Ovary (tissue), 10 donors: Measurements from ENCODE around the gene GAGE13. TPM values are rescaled to one million over a fixed set of nuclear protein-coding genes. Genes with fewer than 3 reads are reported as not detected.
"Not testable (repeated sequence)": the region's sequence is repeated elsewhere in the genome, so short reads cannot be mapped to it uniquely, and the experiment has no call there.

Source experiments
- DNase-seq, 5 donors: peaks; one replicate each; pipeline ENCODE4 v3.0.0-alpha.2; 2019 to 2020
- H3K27ac ChIP-seq, 2 donors: fragments of 200-600 bp; one replicate each; pipeline versions ENCODE4 v1.5.1 to v1.8.0; 2019 to 2022
- H3K27me3 ChIP-seq: fragments of 200-600 bp; one replicate; pipeline ENCODE4 v1.8.0; 2022
- H3K36me3 ChIP-seq: fragments of 200-600 bp; sonication (generic); one replicate; pipeline ENCODE4 v1.5.1; 2019
- H3K4me1 ChIP-seq: one replicate; pipeline ENCODE4 v1.8.1; 2013; ENCODE audit warnings: mild to moderate bottlenecking, moderate library complexity; ENCODE audit not compliant: insufficient read depth
- H3K4me3 ChIP-seq: fragments of 200-600 bp; sonication (generic); one replicate; pipeline ENCODE4 v1.5.1; 2017
- H3K9me3 ChIP-seq, 2 donors: fragments of 200-600 bp in 1 of 2; sonication (generic) in 1 of 2; one replicate each; pipeline versions ENCODE4 v1.5.1 to v1.8.1; 2013 to 2019; ENCODE audit warnings: mild to moderate bottlenecking in 1 of 2, moderate library complexity in 1 of 2
- EP300 ChIP-seq: sonication (generic); formaldehyde crosslinking; IDR thresholded peaks from one replicate; pipeline ENCODE4 v1.6.1; 2017; ENCODE audit warnings: antibody characterized with exemption
- POLR2A ChIP-seq: fragments of 450-650 bp; IDR thresholded peaks from one replicate; pipeline ENCODE4 v1.6.1; 2017; ENCODE audit warnings: antibody characterized with exemption, mild to moderate bottlenecking, moderate library complexity
- WGBS, 3 donors: extraction: QIAGEN DNeasy Blood & Tissue Kit in 1 of 3; methylation state at CpG; one replicate each; pipeline versions ENCODE4 v1.1.5 to v1.1.7; 2013 to 2017; 5-methylcytosine and 5-hydroxymethylcytosine counted together
- intact Hi-C, 4 donors: fragments of 100-400 bp; cut with DNase I; formaldehyde crosslinking; loops; one replicate each; pipeline versions ENCODE4 v1.11.0 to v1.15.1; 2022 to 2023
- long read RNA-seq, 3 donors: library from polyadenylated mRNA in 2 of 3; unstranded in 2 of 3; transcript quantifications; one replicate each; pipeline ENCODE4 v2.0.0 and lab custom pipeline, GENCODE V29; 2021 to 2026
- polyA plus RNA-seq, 2 donors: library from polyadenylated mRNA; stranded (reverse); fragments of 200-250 nt in 1 of 2; fragments of 350-450 nt in 1 of 2; fragmentation: Illumina TruSeq in 1 of 2; extraction: RNeasy Lipid Tissue Mini Kit (QIAGEN cat#74804) in 1 of 2; gene quantifications; one replicate each; pipeline ENCODE4 v1.2.3, GENCODE V29; 2013 to 2014
- total RNA-seq, 7 donors: library from RNA; depleted of rRNA in 2 of 7; stranded (reverse); fragments of >200 nt in 2 of 7; fragmentation: NEBNext Ultra II Directional in 3 of 7; extraction: Animal tissue kit (Norgen Biotek cat#: 25700) in 3 of 7; gene quantifications; one replicate each; pipeline versions ENCODE4 v1.1.0 to v1.2.4, GENCODE V29; 2016 to 2023
- TF ChIP-seq, protein P1 (sequence below), 3 donors: fragments of 450-650 bp in 2 of 3; fragments of 200-600 bp in 1 of 3; IDR thresholded peaks; one replicate each; pipeline versions ENCODE4 v1.5.1 to v1.8.0; 2016 to 2022; ENCODE audit warnings: antibody characterized with exemption in 3 of 3, mild to moderate bottlenecking in 1 of 3
- donor health status: DM: no; HTN: no; CAD: no; lungs with moderate emphysema.
- donor health status: DM: no; HTN: no; CAD: no.
- donor health status: Bipolar disorder and iron deficiency.
- donor health status: DM: yes; HTN: yes; CAD: no.
- donor health status: DM: no; HTN: no; CAD: no.
- donor health status: DM: yes; HTN: yes; CAD: no.

GAGE13 gene, protein sequence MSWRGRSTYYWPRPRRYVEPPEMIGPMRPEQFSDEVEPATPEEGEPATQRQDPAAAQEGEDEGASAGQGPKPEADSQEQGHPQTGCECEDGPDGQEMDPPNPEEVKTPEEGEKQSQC
- total RNA-seq (under 1 TPM in 1 of 7 donors, not detected in 6; 0.69 TPM), polyA plus RNA-seq (not detected)
- long read RNA-seq, donor 1: 0 reads
- long read RNA-seq, donor 2: 0 reads
- long read RNA-seq, donor 3: 0 reads

DNA sequence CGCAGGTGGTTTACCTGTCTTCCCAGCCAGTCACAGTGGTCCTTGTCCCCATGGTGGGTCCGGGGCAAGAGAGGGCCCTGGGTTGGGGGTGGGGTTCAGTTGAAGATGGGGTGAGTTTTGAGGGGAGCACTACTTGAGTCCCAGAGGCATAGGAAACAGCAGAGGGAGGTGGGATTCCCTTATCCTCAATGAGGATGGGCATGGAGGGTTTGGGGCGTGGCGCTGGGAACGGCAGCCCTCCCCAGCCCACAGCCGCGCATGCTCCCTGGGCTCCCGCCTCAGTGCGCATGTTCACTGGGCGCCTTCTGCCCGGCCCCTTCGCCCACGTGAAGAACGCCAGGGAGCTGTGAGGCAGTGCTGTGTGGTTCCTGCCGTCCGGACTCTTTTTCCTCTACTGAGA, at the start of gene GAGE13:
TSS of gene GAGE13 (plus strand) at position 301 of the 400 bp plus-strand sequence. CDS start 1,156 bp downstream, outside the sequence.
- no CpG with 5 or more reads among the region's 16 CpGs for WGBS, 3 donors

DNA sequence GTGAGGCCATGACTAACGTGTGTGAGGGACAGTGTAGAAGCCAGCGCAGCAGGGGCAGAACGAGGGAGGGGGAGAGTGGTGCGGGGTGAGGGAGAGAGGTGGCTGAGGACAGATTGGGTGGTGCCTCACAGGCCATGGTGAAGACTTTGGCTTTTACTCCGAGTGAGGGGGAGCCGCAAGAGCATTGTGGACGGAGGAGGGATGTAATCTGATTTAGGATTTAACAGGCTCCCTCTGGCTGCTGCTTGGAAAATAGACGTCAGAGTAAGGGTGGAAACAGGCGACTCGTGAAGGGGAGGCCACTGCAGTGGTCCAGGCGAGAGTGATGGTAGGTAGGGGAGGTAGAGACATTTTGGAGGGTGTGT, 48.8 kb upstream of the GAGE13 start:
- H3K27ac ChIP-seq: no peak overlapping the region
- DNase-seq: peak; percentile 24 to 50 (median 39)
- intact Hi-C loops: no loop called here
- 19 to 26% (median 23%) methylated on average over 11 of the region's 11 CpGs for WGBS, 3 donors
- H3K9me3 ChIP-seq: no peaks in the 10 kb centered on the region
- peaks cover 3% of the 10 kb centered on the region for H3K4me1 ChIP-seq
- H3K36me3 ChIP-seq: no peaks in the 10 kb centered on the region
- no peak overlapping the region for H3K4me3 ChIP-seq
- H3K27me3 ChIP-seq: no peaks in the 10 kb centered on the region
- TF ChIP-seq EP300 (no peak), POLR2A (no peak)
- TF ChIP-seq, protein P1, sequence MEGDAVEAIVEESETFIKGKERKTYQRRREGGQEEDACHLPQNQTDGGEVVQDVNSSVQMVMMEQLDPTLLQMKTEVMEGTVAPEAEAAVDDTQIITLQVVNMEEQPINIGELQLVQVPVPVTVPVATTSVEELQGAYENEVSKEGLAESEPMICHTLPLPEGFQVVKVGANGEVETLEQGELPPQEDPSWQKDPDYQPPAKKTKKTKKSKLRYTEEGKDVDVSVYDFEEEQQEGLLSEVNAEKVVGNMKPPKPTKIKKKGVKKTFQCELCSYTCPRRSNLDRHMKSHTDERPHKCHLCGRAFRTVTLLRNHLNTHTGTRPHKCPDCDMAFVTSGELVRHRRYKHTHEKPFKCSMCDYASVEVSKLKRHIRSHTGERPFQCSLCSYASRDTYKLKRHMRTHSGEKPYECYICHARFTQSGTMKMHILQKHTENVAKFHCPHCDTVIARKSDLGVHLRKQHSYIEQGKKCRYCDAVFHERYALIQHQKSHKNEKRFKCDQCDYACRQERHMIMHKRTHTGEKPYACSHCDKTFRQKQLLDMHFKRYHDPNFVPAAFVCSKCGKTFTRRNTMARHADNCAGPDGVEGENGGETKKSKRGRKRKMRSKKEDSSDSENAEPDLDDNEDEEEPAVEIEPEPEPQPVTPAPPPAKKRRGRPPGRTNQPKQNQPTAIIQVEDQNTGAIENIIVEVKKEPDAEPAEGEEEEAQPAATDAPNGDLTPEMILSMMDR (IDR thresholded peaks at IDR 0.05): peak in 1 of 3 donors; percentile 15

More for the DNA sequence above, at the start of gene GAGE13:
- intact Hi-C loops, DNase-seq, H3K36me3 ChIP-seq, H3K4me3 ChIP-seq, H3K9me3 ChIP-seq, H3K27ac ChIP-seq, H3K4me1 ChIP-seq, H3K27me3 ChIP-seq: not testable (repeated sequence)

DNA sequence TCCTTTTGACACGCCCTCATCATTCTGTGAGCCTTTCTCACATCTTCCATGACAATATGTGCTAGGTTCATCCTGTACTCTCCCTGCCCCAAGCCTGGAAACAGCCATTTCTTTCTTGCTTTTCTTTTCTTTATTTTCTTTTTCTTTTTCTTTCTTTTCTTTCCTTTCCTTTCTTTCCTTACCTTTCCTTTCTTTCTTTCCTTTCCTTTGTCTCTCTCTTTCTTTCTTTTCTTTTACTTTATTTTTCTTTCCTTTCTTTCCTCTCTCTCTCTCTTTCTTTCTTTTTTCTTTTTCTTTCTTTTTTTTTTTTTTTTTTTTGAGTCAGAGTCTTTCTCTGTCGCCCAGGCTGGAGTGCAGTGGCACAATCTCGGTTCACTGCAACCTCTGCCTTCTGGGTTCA, 47.2 kb upstream of the GAGE13 start:
- Histone ChIP-seq H3K4me3 (no peak overlapping the region), H3K36me3 (no peaks in the 10 kb centered on the region)
- intact Hi-C loops: loop anchor here in 1 of 4 donors (2.0 kb wide), 1 partner anchor 47 kb away; no protein-coding TSS in a partner anchor

DNA sequence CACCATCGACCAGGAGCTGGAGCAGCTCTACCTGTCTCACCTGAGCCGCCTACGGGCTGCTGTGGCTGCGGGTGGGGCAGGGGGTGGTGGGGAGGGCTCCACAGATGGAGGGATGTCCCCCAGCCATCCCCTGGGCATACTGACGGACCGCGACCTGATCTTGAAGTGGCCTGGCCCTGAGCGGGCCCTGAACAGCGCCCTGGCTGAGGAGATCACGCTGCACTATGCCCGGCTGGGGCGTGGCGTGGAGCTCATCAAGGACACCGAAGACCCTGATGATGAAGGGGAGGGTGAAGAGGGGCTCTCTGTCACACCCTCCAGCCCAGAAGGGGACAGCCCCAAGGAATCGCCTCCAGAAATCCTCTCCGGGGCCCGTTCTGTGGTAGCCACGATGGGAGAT, 45.2 kb upstream of the GAGE13 start:
- Histone ChIP-seq H3K36me3 (no peaks in the 10 kb centered on the region), H3K4me1 (peaks cover 3% of the 10 kb centered on the region), H3K27ac (no peak overlapping the region), H3K9me3 (no peaks in the 10 kb centered on the region), H3K27me3 (no peaks in the 10 kb centered on the region), H3K4me3 (no peak overlapping the region)
- WGBS, 3 donors: 84 to 90% (median 87%) methylated on average over 18 of the region's 18 CpGs
- no peak for DNase-seq
- TF ChIP-seq, protein P1 (IDR thresholded peaks at IDR 0.05): no peak
- TF ChIP-seq EP300: no peak
- no peak for TF ChIP-seq POLR2A
- intact Hi-C loops: no loop called here

More for the DNA sequence above, 47.2 kb upstream of the GAGE13 start:
- Histone ChIP-seq H3K4me1 (peaks cover 3% of the 10 kb centered on the region), H3K27ac (no peak overlapping the region), H3K27me3 (no peaks in the 10 kb centered on the region), H3K9me3 (no peaks in the 10 kb centered on the region)
- TF ChIP-seq POLR2A (no peak), EP300 (no peak)
- TF ChIP-seq, protein P1 (IDR thresholded peaks at IDR 0.05): no peak
- WGBS, 3 donors: 65 to 80% (median 75%) methylated on average over 3 of the region's 3 CpGs
- DNase-seq: no peak

DNA sequence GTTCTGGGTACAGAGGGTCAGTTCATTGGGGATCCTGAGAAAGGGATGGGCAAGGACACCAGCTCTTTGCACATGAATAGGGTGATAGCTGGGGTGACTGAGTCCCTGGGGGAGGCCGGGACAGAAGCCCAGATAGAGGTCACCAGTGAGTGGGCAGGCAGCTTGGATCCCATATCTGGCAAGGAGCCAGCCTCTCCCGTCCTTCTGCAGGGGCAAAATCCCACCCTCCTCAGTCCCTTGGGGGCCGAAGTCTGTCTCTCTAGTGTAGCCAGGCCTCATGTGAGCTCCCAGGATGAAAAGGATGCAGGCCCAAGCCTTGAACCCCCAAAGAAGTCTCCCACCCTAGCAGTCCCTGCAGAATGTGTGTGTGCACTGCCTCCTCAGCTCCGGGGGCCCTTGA, 44.8 kb upstream of the GAGE13 start:
- DNase-seq: peak in 1 of 5 donors; percentile 13
- Histone ChIP-seq H3K4me3 (no peak overlapping the region), H3K27ac (no peak overlapping the region), H3K9me3 (no peaks in the 10 kb centered on the region), H3K27me3 (no peaks in the 10 kb centered on the region), H3K4me1 (peaks cover 3% of the 10 kb centered on the region), H3K36me3 (no peaks in the 10 kb centered on the region)
- intact Hi-C loops: no loop called here
- TF ChIP-seq EP300 (no peak), POLR2A (no peak)
- TF ChIP-seq, protein P1 (IDR thresholded peaks at IDR 0.05): no peak
- 53 to 69% (median 65%) methylated on average over 4 of the region's 4 CpGs for WGBS, 3 donors
